Effector memory CD4-positive, alpha-beta T cell (primary cell): ENCODE results near the gene C20orf141.

Source experiments
- DNase-seq, 3 donors: peaks; one replicate each; pipeline ENCODE4 v3.0.0-alpha.2; 2020
- H3K27ac ChIP-seq: 2 replicates; pipeline ENCODE4 v1.7.0; 2013; ENCODE audit warnings: mild to moderate bottlenecking, low read length, moderate library complexity; ENCODE audit not compliant: insufficient read depth, poor library complexity, severe bottlenecking
- H3K27me3 ChIP-seq: replicated peaks from 2 replicates; pipeline ENCODE4 v1.7.0; 2013; ENCODE audit warnings: mild to moderate bottlenecking, low read length; ENCODE audit not compliant: insufficient read depth, control insufficient read depth, poor library complexity, severe bottlenecking
- H3K36me3 ChIP-seq: 2 replicates; pipeline ENCODE4 v1.7.0; 2013; ENCODE audit warnings: mild to moderate bottlenecking, low read length, moderate library complexity; ENCODE audit not compliant: control insufficient read depth, insufficient read depth
- H3K4me1 ChIP-seq: 2 replicates; pipeline ENCODE4 v1.7.0; 2013; ENCODE audit warnings: low read length, mild to moderate bottlenecking; ENCODE audit not compliant: control insufficient read depth, insufficient read depth, poor library complexity, severe bottlenecking
- H3K4me3 ChIP-seq: 2 replicates; pipeline ENCODE4 v1.7.0; 2013; ENCODE audit warnings: low read length, low read depth, mild to moderate bottlenecking; ENCODE audit not compliant: insufficient read depth, poor library complexity, severe bottlenecking
- H3K9me3 ChIP-seq: 2 replicates; pipeline ENCODE4 v1.7.0; 2013; ENCODE audit warnings: mild to moderate bottlenecking, low read length, moderate library complexity; ENCODE audit not compliant: control insufficient read depth

Gene C20orf141

GRCh38 chr20:2846698-2847097 is 31.9 kb downstream of the C20orf141 start:
- H3K4me3 ChIP-seq = no peak overlapping the region
- no peaks in the 10 kb centered on the region for H3K4me1 ChIP-seq
- no peak for DNase-seq

DNA sequence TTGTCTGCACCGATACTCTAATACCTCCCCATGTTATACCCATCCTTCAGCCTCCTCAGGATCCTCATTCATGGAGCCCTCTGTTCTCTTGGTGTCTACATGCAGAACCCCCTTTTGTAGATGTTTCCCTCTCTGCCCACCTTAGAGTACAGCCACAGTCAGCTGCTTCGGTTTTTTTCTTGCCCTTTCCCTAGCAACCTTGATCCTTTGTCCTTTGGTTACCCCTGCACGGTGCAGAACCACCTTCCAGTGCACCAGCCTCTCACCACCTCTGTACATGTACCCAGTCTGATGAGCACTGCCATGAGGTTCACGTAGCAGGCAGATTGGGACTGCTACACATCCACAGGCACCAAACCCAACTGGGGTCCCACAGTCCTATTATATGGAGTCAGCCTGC is 33.0 kb downstream of the C20orf141 start:
- Histone ChIP-seq H3K4me1 (peaks cover 5% of the 10 kb centered on the region), H3K27me3 (no peaks in the 10 kb centered on the region), H3K9me3 (no peaks in the 10 kb centered on the region), H3K4me3 (no peak overlapping the region), H3K36me3 (peaks cover 8% of the 10 kb centered on the region), H3K27ac (no peak overlapping the region)
- DNase-seq = no peak

More at GRCh38 chr20:2846698-2847097, 31.9 kb downstream of the C20orf141 start:
- Histone ChIP-seq H3K9me3 (no peaks in the 10 kb centered on the region), H3K27ac (no peak overlapping the region), H3K36me3 (peaks cover 8% of the 10 kb centered on the region), H3K27me3 (no peaks in the 10 kb centered on the region)

- no peak for DNase-seq
- Histone ChIP-seq H3K4me1 (peaks cover 5% of the 10 kb centered on the region), H3K4me3 (no peak overlapping the region), H3K27ac (no peak overlapping the region), H3K27me3 (no peaks in the 10 kb centered on the region), H3K9me3 (no peaks in the 10 kb centered on the region), H3K36me3 (peaks cover 8% of the 10 kb centered on the region)
Observed at GRCh38 chr20:2849529-2849928, 34.7 kb downstream of the C20orf141 start.

DNA sequence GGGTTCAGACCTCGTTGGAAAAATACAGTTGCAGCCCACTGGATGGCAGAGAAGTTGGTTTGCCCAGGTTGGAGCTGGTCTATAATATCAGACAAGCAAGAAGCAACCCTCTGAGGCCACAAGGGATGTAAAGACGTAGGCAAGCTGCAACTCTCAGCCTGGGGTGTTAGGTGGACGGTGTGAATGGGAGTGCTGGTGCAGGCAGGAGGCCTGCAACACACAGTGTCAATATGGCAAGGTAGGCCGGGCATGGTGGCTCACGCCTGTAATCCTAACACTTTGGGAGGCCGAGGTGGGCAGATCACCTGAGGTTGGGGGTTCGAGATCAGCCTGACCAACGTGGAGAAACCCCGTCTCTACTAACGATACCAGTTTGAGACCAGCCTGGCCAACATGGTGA is 36.3 kb downstream of the C20orf141 start:
- no peak overlapping the region for H3K4me3 ChIP-seq
- H3K27ac ChIP-seq = no peak overlapping the region
- H3K4me1 ChIP-seq = peaks cover 5% of the 10 kb centered on the region
- no peaks in the 10 kb centered on the region for H3K9me3 ChIP-seq
- DNase-seq = no peak
- H3K27me3 ChIP-seq = no peaks in the 10 kb centered on the region
- H3K36me3 ChIP-seq = peaks cover 8% of the 10 kb centered on the region

GRCh38 chr20:2858591-2858990 is 43.8 kb downstream of the C20orf141 start:
- no peak for DNase-seq
- Histone ChIP-seq H3K36me3 (peaks cover 22% of the 10 kb centered on the region), H3K4me3 (no peak overlapping the region), H3K27me3 (no peaks in the 10 kb centered on the region), H3K27ac (no peak overlapping the region), H3K4me1 (no peaks in the 10 kb centered on the region), H3K9me3 (no peaks in the 10 kb centered on the region)

DNA sequence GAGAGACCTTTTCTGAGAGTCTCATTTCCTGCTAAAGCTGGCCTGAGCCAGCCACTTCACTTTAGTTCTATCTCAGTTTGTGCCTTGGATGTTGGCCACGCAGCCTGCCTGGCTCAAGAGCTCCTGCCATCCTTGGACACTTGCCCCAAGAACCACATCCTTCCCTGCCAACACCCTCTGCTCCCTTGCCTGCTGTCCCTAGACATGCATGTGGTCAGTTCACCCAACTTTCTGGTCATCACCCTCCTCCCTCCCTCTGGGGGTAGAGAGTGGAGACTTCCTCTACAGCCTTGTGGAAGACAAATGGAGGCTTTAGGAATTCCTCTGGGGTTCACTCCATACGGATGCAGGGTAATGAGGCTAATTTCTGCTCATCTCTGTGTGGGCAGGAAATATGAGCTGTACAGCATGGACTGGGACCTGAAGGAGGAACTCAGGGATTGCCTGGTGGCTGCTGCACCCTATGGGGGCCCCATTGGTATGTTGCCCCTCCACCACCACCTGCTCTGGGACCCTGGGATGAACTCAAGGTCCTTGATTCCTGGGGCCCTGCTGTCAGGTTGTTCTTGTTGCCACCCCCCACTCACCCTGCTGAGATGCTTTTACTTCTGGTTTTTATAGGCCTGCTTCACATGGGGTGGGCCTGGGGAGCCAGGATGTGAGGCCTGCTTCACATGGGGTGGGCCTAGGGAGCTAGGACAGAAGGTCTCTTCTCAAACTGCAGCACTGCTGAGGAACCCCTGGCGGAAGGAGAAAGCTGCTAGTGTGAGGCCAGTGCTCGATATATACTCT is 44.7 kb downstream of the C20orf141 start:
- Histone ChIP-seq H3K4me3 (no peak overlapping the region), H3K27ac (no peak overlapping the region), H3K9me3 (no peaks in the 10 kb centered on the region), H3K4me1 (no peaks in the 10 kb centered on the region), H3K27me3 (no peaks in the 10 kb centered on the region), H3K36me3 (peaks cover 30% of the 10 kb centered on the region)
- DNase-seq = no peak

GRCh38 chr20:2864626-2865025 is 49.8 kb downstream of the C20orf141 start:
- Histone ChIP-seq H3K27me3 (no peaks in the 10 kb centered on the region), H3K9me3 (no peaks in the 10 kb centered on the region), H3K4me3 (no peak overlapping the region), H3K4me1 (peaks cover 5% of the 10 kb centered on the region), H3K27ac (no peak overlapping the region), H3K36me3 (peaks cover 43% of the 10 kb centered on the region)
- DNase-seq = no peak

GRCh38 chr20:2865101-2865500 is 50.3 kb downstream of the C20orf141 start:
- no peaks in the 10 kb centered on the region for H3K9me3 ChIP-seq

More at GRCh38 chr20:2865101-2865500, 50.3 kb downstream of the C20orf141 start:
- no peaks in the 10 kb centered on the region for H3K27me3 ChIP-seq
- H3K36me3 ChIP-seq = peaks cover 43% of the 10 kb centered on the region
- peaks cover 5% of the 10 kb centered on the region for H3K4me1 ChIP-seq
- H3K27ac ChIP-seq = no peak overlapping the region
- no peak for DNase-seq
- H3K4me3 ChIP-seq = no peak overlapping the region
